SKM-1 treated with dmso at 0.1 percent for 144 hours (cell line): ENCODE data around the gene SMIM20.
"Not testable (repeated sequence)": the region's sequence is repeated elsewhere in the genome, so short reads cannot be mapped to it uniquely, and the experiment has no call there.

Source experiments
- DNase-seq: peaks from one replicate; lab custom pipeline; 2025; ENCODE audit not compliant: unreplicated experiment; lab: John Stamatoyannopoulos, UW

The SMIM20 gene

DNA sequence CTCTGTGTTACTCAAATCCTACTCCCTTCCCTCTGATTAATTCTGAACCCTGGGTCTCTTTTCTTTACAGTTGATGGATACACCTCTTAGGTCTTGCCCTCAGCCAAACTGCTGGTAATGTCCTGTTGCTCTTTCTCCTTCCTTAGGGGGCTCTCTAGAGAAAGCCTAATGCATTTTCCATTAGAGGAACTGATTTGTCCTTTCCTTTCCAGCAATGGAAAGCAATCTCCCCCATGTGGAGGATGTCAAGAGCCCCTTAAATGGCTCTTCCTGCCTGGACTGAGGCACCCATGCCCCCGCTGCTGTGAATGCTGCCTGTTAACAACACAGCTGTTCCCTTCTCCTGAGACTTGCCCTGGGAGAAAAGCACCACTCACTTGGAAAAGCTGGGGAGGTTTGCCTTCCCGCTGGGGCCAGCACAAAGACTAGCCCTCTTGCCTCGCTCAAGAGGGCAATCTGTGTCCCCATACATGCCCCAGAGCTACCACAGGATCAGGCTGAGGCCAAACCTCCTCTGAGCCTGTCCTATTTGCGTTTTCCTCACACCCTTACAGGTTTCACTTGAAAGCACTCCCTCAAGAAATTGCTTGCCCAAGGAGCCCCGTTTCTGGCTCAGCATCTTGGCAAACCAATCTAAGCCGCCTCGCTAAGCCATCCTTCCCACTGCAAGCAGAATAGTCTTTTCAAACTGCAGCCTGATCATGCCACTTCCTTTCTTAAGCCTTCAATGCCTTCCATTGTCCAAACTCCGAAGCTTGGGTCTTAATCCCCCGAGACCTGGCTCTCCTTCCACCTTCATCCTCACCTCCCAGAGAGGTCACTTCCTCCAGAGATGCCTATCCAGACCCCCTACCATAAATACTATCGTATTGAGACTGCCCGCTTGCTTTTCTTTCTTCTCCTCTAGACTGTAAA lies 23.2 kb upstream of the SMIM20 start:
- DNase-seq, result no peak

DNA sequence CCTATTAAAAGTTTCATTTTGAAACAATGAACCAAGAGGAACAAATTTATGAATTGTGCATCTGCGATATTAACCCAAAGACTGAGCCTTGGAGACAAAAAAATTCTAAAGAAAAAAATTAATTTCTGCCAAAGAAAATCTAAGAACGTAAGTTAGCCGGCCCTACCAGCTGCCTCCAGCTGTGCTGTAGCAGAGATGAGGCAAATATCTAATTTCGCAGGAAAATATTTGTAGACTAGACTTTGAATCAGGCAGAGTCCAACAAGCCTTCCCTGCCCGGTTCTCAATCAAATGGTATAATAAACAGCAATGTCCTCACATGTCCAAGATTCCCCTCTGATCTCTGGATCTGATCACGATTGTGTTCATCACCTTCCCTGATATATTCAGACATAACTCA lies 21.2 kb upstream of the SMIM20 start:
- no peak for DNase-seq

DNA sequence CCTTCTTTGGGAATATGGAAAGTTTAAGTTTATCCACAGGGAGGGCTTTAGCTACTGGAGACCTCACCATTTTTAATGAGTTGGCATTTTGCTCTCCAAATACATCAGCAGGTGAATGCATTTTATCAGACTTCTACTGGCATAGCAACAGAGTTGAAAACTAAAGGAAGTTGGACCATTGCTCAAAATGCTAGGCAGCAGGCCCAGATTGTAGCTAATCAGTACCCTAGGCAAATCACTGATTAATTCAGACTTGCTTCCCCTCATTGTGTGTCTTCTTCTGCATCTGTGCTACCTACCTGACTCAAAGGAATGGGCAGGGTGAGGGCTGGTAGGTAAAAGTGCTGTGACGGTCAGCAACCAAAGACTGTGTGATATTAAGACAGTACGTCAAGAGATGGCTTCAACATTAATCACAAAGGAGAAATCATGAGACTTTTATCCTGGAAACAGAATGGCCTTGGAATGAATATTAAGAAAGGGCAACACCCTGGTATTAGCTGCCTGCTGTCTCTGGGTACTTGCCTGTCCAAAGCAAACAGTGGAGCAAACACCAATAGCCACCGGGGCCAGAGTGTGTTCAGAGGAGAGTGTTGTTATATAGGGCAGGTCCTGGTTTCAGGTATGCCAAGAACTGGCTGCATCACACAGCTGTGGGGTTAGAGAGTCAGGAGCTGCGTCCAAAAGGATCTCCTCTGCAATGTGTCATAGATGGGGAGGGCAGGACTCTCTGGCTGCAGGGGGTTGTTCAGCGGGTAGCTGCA lies 17.1 kb upstream of the SMIM20 start:
- no peak for DNase-seq

DNA sequence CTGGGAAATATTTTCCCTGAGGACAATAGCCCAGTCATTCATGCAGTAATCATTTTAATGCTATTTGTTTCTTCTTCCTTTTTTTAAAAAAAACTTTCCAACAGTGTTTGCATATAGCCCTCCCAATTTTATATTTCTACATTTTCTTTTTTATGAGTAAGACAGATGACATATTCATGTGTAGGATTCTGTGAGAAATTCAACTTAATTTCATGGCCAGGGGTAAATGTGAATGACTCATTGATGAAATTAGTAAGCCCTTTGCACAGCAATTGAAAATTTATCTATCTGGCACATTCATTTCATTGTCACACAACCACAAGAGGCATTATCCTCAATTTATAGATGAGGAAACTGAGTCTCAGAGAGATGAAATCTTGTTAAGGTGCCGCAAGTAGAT lies 13.7 kb upstream of the SMIM20 start:
- no peak for DNase-seq

DNA sequence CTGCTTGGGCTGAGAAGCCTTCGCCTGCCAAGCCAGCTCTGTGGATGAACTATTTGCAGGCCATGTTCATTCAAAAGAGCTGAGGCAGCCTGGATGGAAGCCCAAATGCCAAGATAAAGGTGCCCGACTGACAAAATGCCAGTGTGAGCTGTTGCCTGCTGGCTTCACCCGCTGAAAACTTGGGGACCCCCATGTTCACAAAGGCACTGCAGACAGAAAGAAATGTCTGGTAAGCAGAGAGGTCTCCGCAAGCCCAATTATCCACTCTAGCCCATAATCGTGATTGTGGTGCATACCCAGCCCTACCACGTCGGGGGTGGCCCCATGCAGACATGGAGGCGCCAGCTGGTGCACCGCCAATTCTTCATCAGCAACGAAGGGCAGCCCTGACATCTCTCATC lies 13.0 kb upstream of the SMIM20 start:
- DNase-seq, result no peak

DNA sequence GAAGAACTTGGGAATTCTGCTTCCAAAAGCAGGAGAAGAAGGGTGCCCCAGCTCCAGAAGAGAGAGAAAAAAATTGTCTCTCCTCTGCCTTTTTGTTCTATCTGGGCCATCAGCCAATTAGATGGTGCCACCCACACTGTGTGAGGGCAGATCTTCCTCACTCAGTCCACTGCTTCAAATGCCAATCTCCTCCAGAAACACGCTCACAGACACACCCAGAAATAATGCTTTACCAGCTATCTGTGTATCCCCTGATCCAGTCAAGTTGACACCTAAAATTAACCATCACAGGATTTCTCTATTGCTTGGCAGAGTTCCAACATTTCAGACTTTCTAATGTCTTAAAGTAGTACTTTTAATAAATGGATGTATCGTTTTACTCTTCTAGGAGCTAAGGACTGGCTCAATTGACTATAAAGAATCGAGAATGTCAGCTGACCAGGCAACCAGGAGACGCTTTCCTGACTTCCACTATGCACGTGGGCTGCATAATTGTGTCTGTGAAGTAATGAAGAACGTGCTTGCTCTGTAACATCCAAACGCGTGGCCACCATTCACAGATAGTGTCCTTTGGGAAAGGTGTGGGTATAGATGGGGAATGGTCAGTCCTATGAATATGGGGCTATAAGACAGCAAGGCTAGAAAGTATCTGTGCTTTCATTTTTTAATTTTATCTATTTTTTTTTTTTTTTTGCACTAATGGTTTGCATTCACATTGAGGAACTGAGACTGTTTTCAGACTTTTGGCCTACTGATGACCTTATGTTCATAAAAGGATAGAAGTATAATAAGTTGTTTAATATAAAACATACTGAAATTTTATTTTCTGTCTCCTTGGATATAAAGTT lies 9.9 kb upstream of the SMIM20 start:
- no peak for DNase-seq

DNA sequence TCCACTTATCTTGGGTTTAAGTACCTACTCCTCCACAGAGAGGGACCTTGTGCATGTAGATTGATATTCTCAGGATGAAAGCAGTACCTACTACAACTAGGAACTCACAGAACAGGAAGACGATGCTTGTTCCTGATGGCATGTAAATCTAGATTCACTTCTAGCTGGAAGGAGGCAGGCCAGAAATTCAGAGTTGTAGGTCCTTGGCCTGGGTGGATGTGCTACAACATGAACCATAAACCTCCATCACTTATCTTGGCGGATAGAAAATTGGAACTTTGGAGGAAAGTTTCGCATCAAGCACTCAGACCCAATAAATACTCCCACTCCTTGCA lies 9.3 kb upstream of the SMIM20 start:
- no peak for DNase-seq

DNA sequence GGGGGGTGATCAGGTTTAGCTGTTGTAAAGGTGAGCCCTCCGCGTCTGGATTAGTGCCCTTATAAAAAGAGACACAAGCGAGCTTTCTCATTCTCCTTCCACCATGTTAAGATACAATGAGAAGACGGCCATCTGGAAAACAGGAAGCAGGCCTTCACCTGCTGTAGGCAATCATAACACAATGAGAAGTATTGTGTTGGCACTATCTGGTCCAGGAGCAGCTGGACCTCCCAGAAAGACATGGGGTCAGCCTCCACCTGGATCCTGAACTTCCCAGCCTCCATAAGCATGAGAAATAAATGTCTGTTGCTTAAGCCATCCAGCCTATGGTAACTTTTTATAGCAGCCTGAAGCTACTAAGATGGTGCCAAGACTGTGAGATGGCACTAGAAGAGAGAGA lies 8.6 kb upstream of the SMIM20 start:
- DNase-seq, result no peak

DNA sequence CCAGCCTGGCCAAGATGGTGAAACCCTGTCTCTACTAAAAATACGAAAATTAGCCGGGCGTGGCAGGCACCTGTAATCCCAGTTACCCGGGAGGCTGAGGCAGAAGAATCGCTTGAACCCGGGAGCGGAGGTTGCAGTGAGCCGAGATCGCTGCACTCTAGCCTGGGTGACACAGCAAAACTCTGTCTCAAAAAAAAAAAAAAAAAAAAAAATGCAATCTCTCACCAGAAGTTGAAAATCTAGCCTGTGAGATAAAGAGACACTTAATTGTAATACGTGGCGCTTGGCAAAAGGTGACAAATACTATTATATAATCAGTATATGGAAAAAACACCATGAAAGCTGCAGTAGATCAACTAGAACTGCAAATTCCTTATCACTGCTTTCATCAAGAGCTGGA lies 7.9 kb upstream of the SMIM20 start:
- not testable (repeated sequence) for DNase-seq

DNA sequence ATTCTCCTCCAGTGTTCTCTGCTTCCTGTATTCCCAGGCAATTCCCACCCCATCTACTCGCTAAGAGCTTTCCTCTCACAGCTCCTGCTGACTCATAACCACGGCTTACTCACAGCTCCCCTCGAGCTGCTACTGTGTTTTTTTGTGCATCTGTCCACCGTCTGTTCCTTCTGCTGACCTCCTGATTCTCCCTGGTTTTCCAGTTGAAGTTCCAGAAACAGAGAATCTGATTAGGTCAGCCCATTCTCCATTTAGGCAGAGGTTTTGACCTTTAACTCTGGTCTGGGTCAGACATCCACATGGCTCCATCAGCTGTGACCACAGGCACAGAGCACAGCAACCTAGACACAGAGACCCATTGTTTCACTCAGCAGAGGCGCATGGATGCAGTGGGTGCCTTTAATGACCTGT lies 5.5 kb upstream of the SMIM20 start:
- no peak for DNase-seq

DNA sequence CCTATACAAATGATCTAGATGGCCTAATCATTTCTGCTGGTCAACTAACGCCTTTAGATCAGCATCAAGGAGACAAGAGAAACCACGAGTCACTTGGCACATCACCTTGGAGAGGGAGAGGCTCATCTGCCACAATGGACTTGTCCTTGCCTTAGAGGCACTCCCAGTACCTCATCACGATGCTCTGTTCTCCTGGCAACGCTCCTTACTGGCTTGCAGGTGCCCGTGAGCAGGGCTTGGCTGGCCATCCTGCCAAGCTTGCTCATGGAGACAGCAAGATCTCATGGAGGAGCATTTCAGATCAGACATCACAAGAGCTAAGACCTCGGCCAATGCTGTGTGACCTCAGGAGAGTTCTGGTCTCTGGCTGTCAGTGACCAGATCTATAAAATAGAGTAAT lies 2.7 kb upstream of the SMIM20 start:
- no peak for DNase-seq

DNA sequence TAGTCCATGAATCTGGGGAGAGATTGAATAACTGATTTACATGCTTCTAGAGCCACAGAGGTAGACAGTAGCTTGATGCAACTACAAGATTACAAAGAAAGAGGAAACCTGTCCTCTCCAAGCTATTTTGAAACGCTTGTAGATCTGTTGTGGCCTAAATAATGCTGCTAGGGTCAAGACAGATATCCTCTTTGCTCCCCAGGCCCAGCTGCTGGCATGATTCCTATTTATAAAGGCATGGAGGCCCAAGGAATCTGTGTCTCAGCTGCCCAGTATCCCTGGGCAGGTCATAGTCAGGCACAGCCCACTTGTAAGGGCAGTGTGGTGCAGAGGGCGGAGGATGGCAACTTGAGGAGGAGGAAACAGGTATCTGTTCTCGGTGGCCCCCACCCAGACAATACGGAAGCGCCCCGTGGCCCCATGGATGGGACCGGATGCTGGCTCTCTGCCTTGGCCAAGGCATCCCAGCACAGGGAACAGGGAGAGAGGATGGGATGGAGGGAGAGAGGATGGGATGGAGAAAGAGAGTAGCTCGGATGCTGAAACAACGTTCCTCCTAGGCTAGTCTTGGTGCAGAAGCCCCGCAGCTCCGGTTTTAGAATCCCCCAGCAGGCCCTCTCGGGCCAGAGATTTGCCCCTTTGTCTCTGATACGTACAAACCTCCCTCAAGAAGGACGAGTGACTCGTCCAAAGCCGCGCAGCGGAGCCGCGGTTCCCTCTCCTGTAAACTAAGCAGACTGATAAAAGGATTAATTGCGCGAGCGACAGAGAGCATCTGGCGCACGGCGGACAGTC lies 767 bp upstream of the SMIM20 start:
- peak; percentile 34 for DNase-seq

DNA sequence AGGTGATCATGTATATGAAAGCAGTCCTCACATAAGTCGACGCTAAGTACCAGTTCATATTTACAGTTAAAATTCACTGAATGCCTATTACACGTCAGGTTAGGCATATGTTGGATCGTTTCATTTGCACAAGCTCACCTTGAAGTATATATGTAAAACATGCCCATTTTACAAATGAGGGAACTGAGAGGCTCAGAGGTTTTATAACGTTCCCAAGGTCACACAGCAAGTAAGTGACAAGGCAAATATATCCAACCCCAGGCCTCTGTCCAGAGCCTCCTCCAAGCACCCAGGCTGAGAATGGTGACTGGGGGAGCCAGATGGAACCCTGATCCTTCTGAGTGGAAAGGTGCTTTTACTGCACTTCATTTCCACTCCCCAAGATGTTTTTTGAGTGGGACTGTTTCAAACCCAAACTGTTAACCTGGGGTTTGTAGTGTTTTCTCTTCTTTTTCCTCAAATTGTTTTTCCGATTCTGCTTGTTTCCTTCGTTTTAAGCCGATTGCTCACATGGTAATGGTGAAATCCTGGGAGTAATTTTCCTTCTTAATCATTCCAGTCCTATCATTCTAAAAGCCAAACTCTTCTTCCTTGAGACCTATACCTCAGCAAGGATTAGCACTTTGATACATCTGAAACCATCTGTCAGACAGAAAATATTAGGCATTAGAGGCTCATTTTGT lies 791 bp downstream of the SMIM20 start:
- no peak for DNase-seq

DNA sequence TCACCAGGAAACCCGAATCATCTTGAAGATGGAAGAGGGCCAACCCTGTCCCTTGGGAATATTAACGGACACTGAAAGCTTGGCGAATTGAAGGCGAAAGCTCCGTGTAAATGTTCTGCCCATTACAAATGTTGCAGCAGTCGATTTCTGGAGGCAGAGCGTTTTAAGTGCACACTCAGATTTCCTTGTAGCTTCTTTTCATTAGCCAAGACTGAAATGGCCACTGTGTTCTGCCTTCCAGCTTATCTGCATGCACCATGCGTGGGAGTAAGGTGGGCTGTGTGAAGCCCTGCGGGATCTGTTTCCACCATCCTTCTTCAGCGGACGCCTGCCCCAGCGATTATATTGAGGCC lies 1.3 kb downstream of the SMIM20 start:
- DNase-seq, result no peak

DNA sequence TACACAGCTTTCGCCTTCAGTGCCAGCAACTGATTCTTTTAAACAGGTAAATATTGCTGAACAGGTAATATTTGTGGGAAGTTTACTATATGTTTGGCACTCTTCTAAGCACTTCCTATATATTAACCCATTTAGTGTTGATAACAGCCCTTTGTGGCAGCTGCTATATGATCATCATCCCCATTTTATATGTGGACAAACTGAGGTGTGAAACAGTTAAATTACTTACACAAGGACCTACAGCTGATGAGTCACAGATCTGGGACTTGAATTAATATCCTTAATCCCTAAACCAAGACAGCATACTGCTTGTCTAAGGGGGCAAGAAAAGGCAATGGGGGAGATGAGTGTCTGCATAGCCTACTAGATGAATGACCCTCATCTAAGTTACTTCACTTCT lies 2.9 kb downstream of the SMIM20 start:
- no peak for DNase-seq

DNA sequence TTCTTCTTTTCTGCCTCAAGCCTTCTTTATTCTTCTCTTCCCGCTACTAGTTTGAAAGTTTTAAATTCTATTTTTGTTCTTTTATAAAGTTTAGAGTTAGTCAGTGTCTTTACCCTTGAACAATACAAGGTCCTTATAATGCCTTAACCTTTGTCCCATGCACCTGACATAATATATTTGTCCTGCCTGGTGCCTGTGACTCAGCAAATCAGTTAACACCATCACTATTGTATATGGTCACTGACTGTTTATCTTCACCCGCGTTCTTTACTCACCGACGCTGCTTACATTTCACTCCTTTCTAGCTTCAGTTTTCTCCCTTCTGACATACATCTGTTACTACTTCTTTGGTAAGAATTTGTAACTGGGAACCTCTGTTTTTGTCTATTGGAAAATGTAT lies 5.7 kb downstream of the SMIM20 start:
- DNase-seq, result no peak

DNA sequence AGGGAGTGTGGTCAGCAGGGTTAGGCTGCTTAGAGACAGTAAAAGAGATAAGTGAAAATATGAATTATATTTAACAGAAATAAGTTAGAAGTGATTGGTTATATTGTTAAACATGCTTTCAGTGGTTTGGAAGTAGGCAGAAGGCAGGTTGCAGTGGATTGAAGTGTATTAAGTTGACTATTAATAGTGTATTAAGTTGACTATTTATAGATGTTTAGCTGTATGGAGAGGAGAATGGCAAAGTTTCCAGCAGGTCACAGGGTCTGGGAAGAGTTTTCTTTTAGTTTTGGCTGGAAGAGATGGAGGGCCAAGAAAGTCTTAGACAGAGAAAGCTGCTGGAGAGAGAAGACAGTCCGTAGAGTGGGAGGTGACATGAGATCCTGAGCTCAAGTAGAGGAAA lies 7.9 kb downstream of the SMIM20 start:
- DNase-seq, result no peak

DNA sequence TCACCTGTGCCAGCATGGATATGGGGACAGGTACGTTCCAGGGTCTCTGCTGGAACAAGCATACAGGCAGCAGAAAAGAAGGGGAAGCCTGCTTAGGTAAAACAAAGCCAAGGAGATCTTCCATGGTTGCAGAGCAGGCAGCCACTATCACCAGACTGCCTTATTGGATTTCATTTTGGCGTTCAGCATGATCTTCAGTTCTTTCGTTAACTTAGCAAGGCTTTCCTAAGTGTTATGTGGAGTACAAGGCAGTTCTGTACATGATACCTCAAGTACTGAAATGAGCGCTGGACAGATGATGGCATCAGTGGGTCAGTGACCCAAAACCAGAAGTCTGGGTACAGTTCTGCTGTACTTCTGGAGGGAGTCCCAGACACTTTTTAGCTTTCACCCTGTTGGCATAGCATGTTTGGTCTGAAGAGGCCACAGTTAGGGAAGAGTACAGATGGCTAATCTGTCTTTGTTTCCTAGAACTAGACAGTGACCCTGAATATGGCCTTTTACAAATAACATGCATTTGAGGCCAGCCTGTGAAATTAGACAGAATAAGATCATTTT lies 8.9 kb downstream of the SMIM20 start:
- no peak for DNase-seq

DNA sequence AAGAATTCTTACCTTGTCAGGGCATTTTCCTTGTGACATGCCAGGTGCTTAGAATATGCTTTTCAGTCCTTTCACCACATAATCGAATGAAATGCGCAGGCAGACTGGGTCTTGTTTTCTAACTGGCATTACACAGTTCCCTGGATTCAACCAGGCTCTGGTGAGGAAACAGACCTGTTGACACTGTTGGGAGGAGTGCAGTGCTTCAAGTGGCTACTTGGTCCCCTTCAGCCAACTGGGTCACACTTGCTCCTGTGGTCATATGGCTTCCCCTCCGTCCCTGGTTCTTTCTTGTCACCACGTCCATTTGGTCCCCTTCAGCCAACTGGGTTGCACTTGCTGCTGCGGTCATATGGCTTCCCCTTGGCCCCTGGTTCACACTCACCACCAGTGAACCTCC lies 9.7 kb downstream of the SMIM20 start:
- DNase-seq, result no peak
